Astrocyte (in vitro differentiated cells and primary cell): ENCODE results near the gene TRPM2. TPM values are rescaled to one million over a fixed set of nuclear protein-coding genes. Genes with fewer than 3 reads are reported as not detected.
"Not testable (repeated sequence)": the region's sequence is repeated elsewhere in the genome, so short reads cannot be mapped to it uniquely, and the experiment has no call there.

Experiments used
- DNase-seq: peaks from one replicate; pipeline ENCODE4 v3.0.0-alpha.2; 2010; ENCODE audit warnings: low read depth
- FAIRE-seq: peaks from 2 replicates; lab custom pipeline; 2011; peaks lifted over from hg19 to GRCh38; lab: Jason Lieb, UNC
- H2AFZ ChIP-seq: 2 replicates; pipeline ENCODE4 v1.6.0; 2012; ENCODE audit warnings: low read depth, low read length, inconsistent platforms
- H3K27ac ChIP-seq: 2 replicates; pipeline ENCODE4 v1.5.1; 2011; ENCODE audit warnings: low read depth, low read length, inconsistent platforms
- H3K27me3 ChIP-seq: 2 replicates; pipeline ENCODE4 v1.6.0; 2011; ENCODE audit warnings: low read length, inconsistent platforms; ENCODE audit not compliant: insufficient read depth
- H3K36me3 ChIP-seq: 2 replicates; pipeline ENCODE4 v1.5.1; 2011; ENCODE audit warnings: low read length, inconsistent platforms; ENCODE audit not compliant: insufficient read depth
- H3K4me1 ChIP-seq: 2 replicates; pipeline ENCODE4 v1.5.1; 2011; ENCODE audit warnings: low read length, inconsistent platforms; ENCODE audit not compliant: insufficient read depth
- H3K4me2 ChIP-seq: 2 replicates; pipeline ENCODE4 v1.6.0; 2012; ENCODE audit warnings: low read length, inconsistent platforms
- H3K4me3 ChIP-seq: 2 replicates; pipeline ENCODE4 v1.5.1; 2011; ENCODE audit warnings: low read depth, mild to moderate bottlenecking, low read length, inconsistent platforms; ENCODE audit not compliant: insufficient read depth
- H3K79me2 ChIP-seq: 2 replicates; pipeline ENCODE4 v1.6.0; 2012; ENCODE audit warnings: mild to moderate bottlenecking, low read length, inconsistent platforms; ENCODE audit not compliant: insufficient read depth
- H3K9ac ChIP-seq: 2 replicates; pipeline ENCODE4 v1.6.0; 2012; ENCODE audit warnings: mild to moderate bottlenecking, low read length, inconsistent platforms
- H3K9me3 ChIP-seq: 2 replicates; pipeline ENCODE4 v1.5.1; 2012; ENCODE audit warnings: low read depth, mild to moderate bottlenecking, low read length, inconsistent platforms; ENCODE audit not compliant: insufficient read depth
- H4K20me1 ChIP-seq: 2 replicates; pipeline ENCODE4 v1.6.0; 2012; ENCODE audit warnings: low read length, inconsistent platforms; ENCODE audit not compliant: insufficient read depth
- H3K27ac Mint-ChIP-seq: one replicate; pipeline ENCODE4 v1.8.0; 2021; ENCODE audit warnings: mild to moderate bottlenecking, mixed read lengths; ENCODE audit not compliant: unreplicated experiment
- H3K27me3 Mint-ChIP-seq: one replicate; pipeline ENCODE4 v1.8.0; 2021; ENCODE audit warnings: low read depth, mixed read lengths; ENCODE audit not compliant: unreplicated experiment
- H3K36me3 Mint-ChIP-seq: one replicate; pipeline ENCODE4 v1.8.0; 2021; ENCODE audit warnings: low read depth, mixed read lengths; ENCODE audit not compliant: unreplicated experiment
- H3K4me1 Mint-ChIP-seq: one replicate; pipeline ENCODE4 v1.8.0; 2021; ENCODE audit warnings: low read depth, mixed read lengths; ENCODE audit not compliant: unreplicated experiment
- H3K4me3 Mint-ChIP-seq: one replicate; pipeline ENCODE4 v1.8.0; 2021; ENCODE audit warnings: mild to moderate bottlenecking, moderate library complexity, mixed read lengths; ENCODE audit not compliant: unreplicated experiment
- H3K9me3 Mint-ChIP-seq: one replicate; pipeline ENCODE4 v1.8.0; 2021; ENCODE audit warnings: mild to moderate bottlenecking, mixed read lengths; ENCODE audit not compliant: unreplicated experiment
- EZH2 ChIP-seq: IDR thresholded peaks from 2 replicates; pipeline ENCODE4 v1.6.1; 2012; ENCODE audit warnings: mild to moderate bottlenecking, low read length, inconsistent platforms; ENCODE audit not compliant: insufficient read depth
- total RNA-seq: library from RNA; stranded (reverse); gene quantifications from 2 replicates; pipeline ENCODE4 v1.2.1, GENCODE V29; 2021
- TF ChIP-seq, protein P1 (sequence below): IDR thresholded peaks from 2 replicates; pipeline ENCODE4 v1.5.1; 2011; ENCODE audit warnings: low read depth, mild to moderate bottlenecking, inconsistent platforms, low read length, moderate library complexity; ENCODE audit not compliant: insufficient read depth

The TRPM2 gene
- total RNA-seq, 1 donor from 2014 or later: 0.79 TPM

DNA sequence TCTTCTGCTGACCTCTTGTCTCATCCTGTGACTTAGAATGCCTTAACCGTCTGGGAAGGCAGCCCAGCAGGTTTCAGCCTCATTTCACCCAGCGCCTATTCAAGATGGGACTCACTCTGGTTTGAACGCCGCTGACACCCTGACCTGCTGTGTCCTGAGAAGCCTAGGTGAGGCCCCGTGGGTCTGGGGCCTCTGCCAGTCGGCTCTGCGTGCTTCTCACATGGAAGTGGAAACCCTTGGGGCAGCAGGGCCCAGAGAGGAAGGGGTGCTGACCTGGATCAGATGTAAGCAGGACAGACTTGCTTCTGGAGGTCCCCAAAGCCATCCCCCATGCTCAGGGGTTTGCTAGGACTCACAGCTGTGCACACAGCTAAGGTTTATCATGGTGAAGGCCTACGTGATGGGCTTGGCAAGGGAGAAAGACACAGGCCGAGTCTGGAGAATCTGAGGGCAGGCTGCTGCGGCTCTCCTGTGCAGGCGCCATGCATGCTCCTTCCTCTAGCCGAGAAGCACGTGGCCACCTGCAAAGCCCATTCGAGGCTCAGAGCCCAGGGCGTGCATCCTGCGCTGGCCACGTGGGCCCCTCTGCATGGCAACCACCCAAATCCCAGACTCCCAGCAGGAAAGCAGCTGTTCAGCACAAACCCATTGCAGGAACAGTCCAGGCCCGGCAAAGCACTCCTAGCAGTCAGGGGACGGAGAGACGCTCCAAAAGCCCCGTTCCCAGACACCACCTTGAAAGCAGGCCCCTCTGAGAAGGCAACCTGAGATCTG, 3.8 kb downstream of the TRPM2 start:
- Histone ChIP-seq H4K20me1 (no peaks in the 10 kb centered on the region), H3K27ac (no peak overlapping the region), H3K4me2 (no peak overlapping the region), H3K4me1 (no peaks in the 10 kb centered on the region), H2AFZ (no peak overlapping the region), H3K27me3 (peaks cover 2% of the 10 kb centered on the region), H3K36me3 (no peaks in the 10 kb centered on the region), H3K9ac (no peak overlapping the region), H3K79me2 (no peaks in the 10 kb centered on the region), H3K9me3 (no peaks in the 10 kb centered on the region), H3K4me3 (no peak overlapping the region)
- Mint-ChIP-seq H3K9me3 (peaks cover 5% of the 10 kb centered on the region), H3K4me3 (no peak overlapping the region), H3K4me1 (no peaks in the 10 kb centered on the region), H3K27ac (no peak overlapping the region), H3K27me3 (peaks cover 46% of the 10 kb centered on the region), H3K36me3 (no peaks in the 10 kb centered on the region)
- FAIRE-seq: no peak
- TF ChIP-seq EZH2: no peak
- TF ChIP-seq, protein P1, sequence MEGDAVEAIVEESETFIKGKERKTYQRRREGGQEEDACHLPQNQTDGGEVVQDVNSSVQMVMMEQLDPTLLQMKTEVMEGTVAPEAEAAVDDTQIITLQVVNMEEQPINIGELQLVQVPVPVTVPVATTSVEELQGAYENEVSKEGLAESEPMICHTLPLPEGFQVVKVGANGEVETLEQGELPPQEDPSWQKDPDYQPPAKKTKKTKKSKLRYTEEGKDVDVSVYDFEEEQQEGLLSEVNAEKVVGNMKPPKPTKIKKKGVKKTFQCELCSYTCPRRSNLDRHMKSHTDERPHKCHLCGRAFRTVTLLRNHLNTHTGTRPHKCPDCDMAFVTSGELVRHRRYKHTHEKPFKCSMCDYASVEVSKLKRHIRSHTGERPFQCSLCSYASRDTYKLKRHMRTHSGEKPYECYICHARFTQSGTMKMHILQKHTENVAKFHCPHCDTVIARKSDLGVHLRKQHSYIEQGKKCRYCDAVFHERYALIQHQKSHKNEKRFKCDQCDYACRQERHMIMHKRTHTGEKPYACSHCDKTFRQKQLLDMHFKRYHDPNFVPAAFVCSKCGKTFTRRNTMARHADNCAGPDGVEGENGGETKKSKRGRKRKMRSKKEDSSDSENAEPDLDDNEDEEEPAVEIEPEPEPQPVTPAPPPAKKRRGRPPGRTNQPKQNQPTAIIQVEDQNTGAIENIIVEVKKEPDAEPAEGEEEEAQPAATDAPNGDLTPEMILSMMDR: no peak
- DNase-seq: no peak

DNA sequence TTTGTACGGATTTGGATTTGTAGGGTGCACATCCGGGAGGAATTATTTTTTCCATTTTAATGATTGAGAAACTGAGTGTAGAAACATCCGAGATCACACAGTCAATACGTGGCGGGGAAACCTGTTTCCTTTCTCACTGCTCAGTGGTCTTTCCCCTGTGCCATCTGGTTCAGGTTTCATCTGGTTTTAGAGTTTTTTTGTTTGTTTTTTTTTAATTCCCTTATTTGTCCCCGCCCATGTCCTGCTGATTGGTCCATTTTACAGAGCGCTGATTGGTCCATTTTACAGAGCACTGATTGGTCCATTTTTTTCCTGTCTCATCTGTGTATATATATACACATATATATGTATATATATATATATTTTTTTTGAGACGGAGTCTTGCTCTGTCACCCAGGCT, 6.0 kb downstream of the TRPM2 start:
- DNase-seq: no peak
- no peak overlapping the region for H3K9ac ChIP-seq
- Mint-ChIP-seq H3K4me3 (no peak overlapping the region), H3K4me1 (no peaks in the 10 kb centered on the region), H3K9me3 (peaks cover 11% of the 10 kb centered on the region), H3K27me3 (peaks cover 34% of the 10 kb centered on the region), H3K36me3 (no peaks in the 10 kb centered on the region), H3K27ac (no peak overlapping the region)
- TF ChIP-seq EZH2: no peak
- TF ChIP-seq, protein P1: no peak
- H3K36me3 ChIP-seq: no peaks in the 10 kb centered on the region
- no peaks in the 10 kb centered on the region for H3K79me2 ChIP-seq
- H3K9me3 ChIP-seq: no peaks in the 10 kb centered on the region
- no peak for FAIRE-seq
- H3K27ac ChIP-seq: no peak overlapping the region
- H3K4me1 ChIP-seq: no peaks in the 10 kb centered on the region
- H3K27me3 ChIP-seq: no peaks in the 10 kb centered on the region
- H3K4me2 ChIP-seq: no peak overlapping the region
- no peak overlapping the region for H3K4me3 ChIP-seq
- H2AFZ ChIP-seq: no peak overlapping the region
- H4K20me1 ChIP-seq: no peaks in the 10 kb centered on the region

DNA sequence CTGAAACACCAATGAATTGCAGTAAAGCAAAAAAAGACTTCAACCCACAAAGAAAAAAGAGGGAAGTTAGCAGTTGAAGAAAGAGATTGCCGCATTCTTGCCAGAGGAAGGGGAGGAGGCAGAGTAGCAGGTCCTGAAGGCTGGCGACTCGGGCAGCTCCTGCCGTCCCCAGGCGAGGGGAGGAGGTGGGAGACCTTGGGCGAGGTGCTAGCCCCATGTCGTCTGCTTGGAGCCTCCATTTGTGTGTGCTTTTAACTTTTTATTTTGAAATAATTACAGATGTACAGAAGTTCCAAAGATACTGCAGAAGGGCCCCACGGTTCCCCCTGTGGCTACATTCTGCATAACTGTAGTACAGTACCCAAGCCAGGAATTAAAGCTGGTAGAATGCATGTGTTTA, 6.7 kb downstream of the TRPM2 start:
- Histone ChIP-seq H3K4me1 (no peaks in the 10 kb centered on the region), H3K79me2 (no peaks in the 10 kb centered on the region), H3K27me3 (no peaks in the 10 kb centered on the region), H3K36me3 (no peaks in the 10 kb centered on the region), H2AFZ (no peak overlapping the region), H3K27ac (no peak overlapping the region), H3K4me2 (no peak overlapping the region), H4K20me1 (no peaks in the 10 kb centered on the region), H3K4me3 (no peak overlapping the region), H3K9ac (no peak overlapping the region), H3K9me3 (no peaks in the 10 kb centered on the region)
- TF ChIP-seq EZH2: no peak
- TF ChIP-seq, protein P1: no peak
- Mint-ChIP-seq H3K4me3 (no peak overlapping the region), H3K27ac (no peak overlapping the region), H3K9me3 (peaks cover 11% of the 10 kb centered on the region), H3K36me3 (no peaks in the 10 kb centered on the region), H3K4me1 (no peaks in the 10 kb centered on the region), H3K27me3 (peaks cover 29% of the 10 kb centered on the region)
- FAIRE-seq: no peak
- no peak for DNase-seq

GRCh38 chr21:44361903-44362302, 8.5 kb downstream of the TRPM2 start:
- H3K9me3 ChIP-seq: not testable (repeated sequence)

More at GRCh38 chr21:44361903-44362302, 8.5 kb downstream of the TRPM2 start:
- not testable (repeated sequence) for H3K9ac ChIP-seq, H3K4me3 ChIP-seq, H3K79me2 ChIP-seq, H3K36me3 ChIP-seq, H3K9me3 Mint-ChIP-seq, H3K36me3 Mint-ChIP-seq, H3K4me1 ChIP-seq, H3K27ac ChIP-seq, H3K27ac Mint-ChIP-seq, H2AFZ ChIP-seq, H4K20me1 ChIP-seq, H3K27me3 ChIP-seq, DNase-seq, H3K4me3 Mint-ChIP-seq, H3K4me2 ChIP-seq, FAIRE-seq, H3K4me1 Mint-ChIP-seq
- H3K27me3 Mint-ChIP-seq: peaks cover 33% of the 10 kb centered on the region
